ENCODE results near the gene C19orf67. TPM values are rescaled to one million over a fixed set of nuclear protein-coding genes. Genes with fewer than 3 reads are reported as not detected.

The C19orf67 gene
- total and polyA plus RNA-seq, 2 of the 13 experiments (the other 11 are each of a cell fraction or from before 2014, with no cell fraction given): 0.11 to 0.32 TPM

GRCh38 chr19:14031719-14032480, 53.7 kb downstream of the C19orf67 start, which contains the start of gene IL27RA (continued):
- TF ChIP-seq ATF6 (CRISPR knock-in tag; conservative IDR thresholded peaks at IDR 0.05): no peak
- TF ChIP-seq MBNL3 (CRISPR knock-in tag; conservative IDR thresholded peaks at IDR 0.05): no peak
- no peak for TF ChIP-seq DRAP1 (CRISPR knock-in tag; IDR thresholded peaks at IDR 0.05)
- 0 out of 2 replicates have a peak, but pooled peaks have one; percentile 23 for TF ChIP-seq GZF1 (CRISPR knock-in tag; IDR thresholded peaks at IDR 0.05)
- no peak for TF ChIP-seq ZKSCAN8 (CRISPR knock-in tag; IDR thresholded peaks at IDR 0.05; ENCODE audit: borderline replicate concordance)
- TF ChIP-seq NCOA2 (CRISPR knock-in tag; IDR thresholded peaks at IDR 0.05): no peak
- TF ChIP-seq IKZF1 (IDR thresholded peaks at IDR 0.05): no peak
- no peak for TF ChIP-seq SP140L (CRISPR knock-in tag; IDR thresholded peaks at IDR 0.05; ENCODE audit: borderline replicate concordance)
- 0 out of 2 replicates have a peak, but pooled peaks have one; percentile 68 for TF ChIP-seq ZNF558 (CRISPR knock-in tag; IDR thresholded peaks at IDR 0.05; ENCODE audit: borderline replicate concordance)
- no peak for TF ChIP-seq ELF3 (CRISPR knock-in tag; IDR thresholded peaks at IDR 0.05)
- TF ChIP-seq ZBTB14 (CRISPR knock-in tag; IDR thresholded peaks at IDR 0.05): peak; percentile 58
- peak; percentile 57 for TF ChIP-seq ZFY (CRISPR knock-in tag; IDR thresholded peaks at IDR 0.05)
- no peak for TF ChIP-seq U2AF1 (optimal IDR thresholded peaks at IDR 0.05; ENCODE audit: low read depth, low read length)
- TF ChIP-seq ZMAT5 (CRISPR knock-in tag; IDR thresholded peaks at IDR 0.05; ENCODE audit: borderline replicate concordance, low read depth): no peak
- TF ChIP-seq ZNF784 (CRISPR knock-in tag; IDR thresholded peaks at IDR 0.05; ENCODE audit: borderline replicate concordance): peak; percentile 28; the same call in 1 of the 2 replicates
- no peak for TF ChIP-seq ZNF296 (CRISPR knock-in tag; conservative IDR thresholded peaks at IDR 0.05)
- TF ChIP-seq SMYD3 (CRISPR knock-in tag; IDR thresholded peaks at IDR 0.05): 0 out of 2 replicates have a peak, but pooled peaks have one; percentile 58
- no peak for TF ChIP-seq SMARCC2 (IDR thresholded peaks at IDR 0.05)
- TF ChIP-seq MBD4 (IDR thresholded peaks at IDR 0.05; ENCODE audit: borderline replicate concordance, low read length): no peak
- 0 out of 2 replicates have a peak, but pooled peaks have one; percentile 41 for TF ChIP-seq RFXAP (CRISPR knock-in tag; IDR thresholded peaks at IDR 0.05; ENCODE audit: borderline replicate concordance)
- TF ChIP-seq NPAS2 (CRISPR knock-in tag; IDR thresholded peaks at IDR 0.05; ENCODE audit: borderline replicate concordance): no peak
- no peak for TF ChIP-seq ZNF629 (CRISPR knock-in tag; conservative IDR thresholded peaks at IDR 0.05)
- no peak for TF ChIP-seq DNMT1 (CRISPR knock-in tag; IDR thresholded peaks at IDR 0.05)
- TF ChIP-seq HIVEP1 (CRISPR knock-in tag; IDR thresholded peaks at IDR 0.05): peak; percentile 84; the same call in 1 of the 2 replicates
- no peak for TF ChIP-seq MTF2 (CRISPR knock-in tag; IDR thresholded peaks at IDR 0.05; ENCODE audit: borderline replicate concordance)
- peak; percentile 11; the same call in 1 of the 2 replicates for TF ChIP-seq FOXO1 (CRISPR knock-in tag; IDR thresholded peaks at IDR 0.05)
- TF ChIP-seq ZNF883 (CRISPR knock-in tag; IDR thresholded peaks at IDR 0.05; ENCODE audit: not compliant biosample characterization): peak; percentile 80
